Suppressor macrophage treated with lipopolysaccharide for 4 hours (primary cell): ENCODE results near the gene CD300LG.
"Not testable (repeated sequence)": the region's sequence is repeated elsewhere in the genome, so short reads cannot be mapped to it uniquely, and the experiment has no call there.

Source experiments
- DNase-seq: peaks from one replicate; pipeline ENCODE4 v3.0.0-alpha.2; 2020

CD300LG gene

GRCh38 chr17:43880420-43880991 is 33.5 kb downstream of the CD300LG start:
- DNase-seq = peak; percentile 23

- no peak for DNase-seq
These were observed 34.2 kb downstream of the CD300LG start for GRCh38 chr17:43881181-43881580.

GRCh38 chr17:43881758-43882505 is 35.0 kb downstream of the CD300LG start:
- DNase-seq = no peak

- DNase-seq = no peak
These were observed 35.9 kb downstream of the CD300LG start for GRCh38 chr17:43882761-43883415.

- DNase-seq = no peak
These were observed 41.6 kb downstream of the CD300LG start for GRCh38 chr17:43888548-43888947.

GRCh38 chr17:43890240-43890639 is 43.3 kb downstream of the CD300LG start:
- no peak for DNase-seq

GRCh38 chr17:43891851-43892646 is 45.1 kb downstream of the CD300LG start:
- no peak for DNase-seq

GRCh38 chr17:43892647-43892952 is 45.6 kb downstream of the CD300LG start:
- DNase-seq = no peak

- not testable (repeated sequence) for DNase-seq
These were observed 47.5 kb downstream of the CD300LG start for GRCh38 chr17:43894494-43894893.

GRCh38 chr17:43897831-43898230 is 50.9 kb downstream of the CD300LG start:
- DNase-seq = no peak

GRCh38 chr17:43898446-43898845 is 51.5 kb downstream of the CD300LG start:
- no peak for DNase-seq

GRCh38 chr17:43900183-43900857 is 53.3 kb downstream of the CD300LG start:
- peak; percentile 86 for DNase-seq

- no peak for DNase-seq
These were observed 54.1 kb downstream of the CD300LG start for GRCh38 chr17:43900858-43901754.

- no peak for DNase-seq
These were observed 55.0 kb downstream of the CD300LG start for GRCh38 chr17:43901861-43902589.

GRCh38 chr17:43905400-43905984 is 58.5 kb downstream of the CD300LG start:
- no peak for DNase-seq

GRCh38 chr17:43905985-43906852 is 59.2 kb downstream of the CD300LG start:
- DNase-seq = no peak

- no peak for DNase-seq
These were observed 60.0 kb downstream of the CD300LG start for GRCh38 chr17:43906951-43907424.

- peak; percentile 9 for DNase-seq
These were observed 60.5 kb downstream of the CD300LG start, which contains the start of gene MPP2 for GRCh38 chr17:43907425-43907981. MPP2 (minus strand) TSS chr17:43907536; CDS start chr17:43904460, 3,076 bp downstream.
